Esophagus squamous epithelium (tissue), 5 donors: Measurements from ENCODE around the gene PYURF. TPM values are rescaled to one million over a fixed set of nuclear protein-coding genes. Genes with fewer than 3 reads are reported as not detected.
A peak's percentile ranks its signal among the peaks of the same experiment; 100 is the strongest.

Source experiments
- DNase-seq: peaks from one replicate; lab custom pipeline; 2025; lab: John Stamatoyannopoulos, UW
- H3K27ac ChIP-seq, 4 donors: fragments of 200-600 bp; sonication (generic); one replicate each; pipeline ENCODE4 v1.5.1; 2016 to 2019; ENCODE audit warnings: mild to moderate bottlenecking in 1 of 4
- H3K27me3 ChIP-seq, 4 donors: fragments of 200-600 bp; sonication (generic); 1 replicate in 3 of 4; 2 replicates in 1 of 4; pipeline versions ENCODE4 v1.5.1 to v1.6.0; 2017 to 2021; ENCODE audit warnings: antibody characterized with exemption in 1 of 4
- H3K36me3 ChIP-seq, 3 donors: fragments of 200-600 bp; sonication (generic); one replicate each; pipeline ENCODE4 v1.5.1; 2016 to 2019
- H3K4me1 ChIP-seq, 3 donors: fragments of 200-600 bp; sonication (generic); one replicate each; pipeline ENCODE4 v1.5.1; 2017 to 2019
- H3K4me3 ChIP-seq, 4 donors: fragments of 200-600 bp; sonication (generic); 1 replicate in 3 of 4; 2 replicates in 1 of 4; pipeline ENCODE4 v1.5.1; 2016 to 2019; ENCODE audit warnings: mild to moderate bottlenecking in 2 of 4, moderate library complexity in 1 of 4
- H3K9me3 ChIP-seq, 3 donors: fragments of 200-600 bp; sonication (generic); one replicate each; pipeline ENCODE4 v1.5.1; 2016 to 2019
- POLR2A ChIP-seq, 4 donors: fragments of 450-650 bp; IDR thresholded peaks; one replicate each; pipeline ENCODE4 v1.6.1; 2017; ENCODE audit warnings: antibody characterized with exemption in 4 of 4, mild to moderate bottlenecking in 4 of 4, moderate library complexity in 3 of 4
- WGBS, 2 donors: methylation state at CpG; one replicate each; pipeline ENCODE4 v1.1.5; 2018; 5-methylcytosine and 5-hydroxymethylcytosine counted together
- intact Hi-C: fragments of 100-400 bp; cut with DNase I; formaldehyde crosslinking; loops from one replicate; pipeline ENCODE4 v1.15.0; 2022
- total RNA-seq, 4 donors: library from RNA; depleted of rRNA; stranded (reverse); fragments of >200 nt; gene quantifications; one replicate each; pipeline ENCODE4 v1.1.0, GENCODE V29; 2016
- TF ChIP-seq, protein P1 (sequence below), 6 experiments: fragments of 450-650 bp in 4 of 6; fragments of 200-600 bp in 2 of 6; sonication (generic) in 2 of 6; IDR thresholded peaks; one replicate each; pipeline ENCODE4 v1.5.1; 2016 to 2019; ENCODE audit warnings: antibody characterized with exemption in 6 of 6, mild to moderate bottlenecking in 4 of 6, moderate library complexity in 4 of 6
- donor health status: DM: yes; HTN: yes; CAD: no.

PYURF gene
- total RNA-seq, 4 donors from 2014 or later: 59.0 to 86.8 (median 73.1) TPM

- H3K27me3 ChIP-seq: no peaks in the 10 kb centered on the region
- H3K4me1 ChIP-seq: peaks cover 0 to 13% (median 4%) of the 10 kb centered on the region in 3 donors
- H3K9me3 ChIP-seq: no peaks in the 10 kb centered on the region
- DNase-seq: no peak
- TF ChIP-seq, protein P1, sequence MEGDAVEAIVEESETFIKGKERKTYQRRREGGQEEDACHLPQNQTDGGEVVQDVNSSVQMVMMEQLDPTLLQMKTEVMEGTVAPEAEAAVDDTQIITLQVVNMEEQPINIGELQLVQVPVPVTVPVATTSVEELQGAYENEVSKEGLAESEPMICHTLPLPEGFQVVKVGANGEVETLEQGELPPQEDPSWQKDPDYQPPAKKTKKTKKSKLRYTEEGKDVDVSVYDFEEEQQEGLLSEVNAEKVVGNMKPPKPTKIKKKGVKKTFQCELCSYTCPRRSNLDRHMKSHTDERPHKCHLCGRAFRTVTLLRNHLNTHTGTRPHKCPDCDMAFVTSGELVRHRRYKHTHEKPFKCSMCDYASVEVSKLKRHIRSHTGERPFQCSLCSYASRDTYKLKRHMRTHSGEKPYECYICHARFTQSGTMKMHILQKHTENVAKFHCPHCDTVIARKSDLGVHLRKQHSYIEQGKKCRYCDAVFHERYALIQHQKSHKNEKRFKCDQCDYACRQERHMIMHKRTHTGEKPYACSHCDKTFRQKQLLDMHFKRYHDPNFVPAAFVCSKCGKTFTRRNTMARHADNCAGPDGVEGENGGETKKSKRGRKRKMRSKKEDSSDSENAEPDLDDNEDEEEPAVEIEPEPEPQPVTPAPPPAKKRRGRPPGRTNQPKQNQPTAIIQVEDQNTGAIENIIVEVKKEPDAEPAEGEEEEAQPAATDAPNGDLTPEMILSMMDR (IDR thresholded peaks at IDR 0.05): no peak
- no peak for TF ChIP-seq POLR2A (IDR thresholded peaks at IDR 0.05)
- intact Hi-C loops: loop anchor here (5.0 kb wide), 1 partner anchor 131 kb away; no protein-coding TSS in a partner anchor
- no peak overlapping the region for H3K4me3 ChIP-seq
- no peak overlapping the region for H3K27ac ChIP-seq
- 60 to 69% methylated on average over 3 of the region's 3 CpGs for WGBS, 2 donors
- no peaks in the 10 kb centered on the region for H3K36me3 ChIP-seq
These were observed 8.0 kb upstream of the PYURF start for GRCh38 chr4:88531549-88531948.

GRCh38 chr4:88528861-88529260, 5.3 kb upstream of the PYURF start:
- Histone ChIP-seq H3K27me3 (no peaks in the 10 kb centered on the region), H3K4me3 (no peak overlapping the region), H3K36me3 (no peaks in the 10 kb centered on the region), H3K27ac (no peak overlapping the region), H3K9me3 (no peaks in the 10 kb centered on the region), H3K4me1 (peaks cover 0 to 28% (median 4%) of the 10 kb centered on the region in 3 donors)
- TF ChIP-seq, protein P1 (IDR thresholded peaks at IDR 0.05): peak in 1 of 6 experiments; percentile 14
- TF ChIP-seq POLR2A (IDR thresholded peaks at IDR 0.05): no peak
- 76 to 86% methylated on average over 3 of the region's 3 CpGs for WGBS, 2 donors
- intact Hi-C loops: no loop called here
- DNase-seq: no peak

DNA sequence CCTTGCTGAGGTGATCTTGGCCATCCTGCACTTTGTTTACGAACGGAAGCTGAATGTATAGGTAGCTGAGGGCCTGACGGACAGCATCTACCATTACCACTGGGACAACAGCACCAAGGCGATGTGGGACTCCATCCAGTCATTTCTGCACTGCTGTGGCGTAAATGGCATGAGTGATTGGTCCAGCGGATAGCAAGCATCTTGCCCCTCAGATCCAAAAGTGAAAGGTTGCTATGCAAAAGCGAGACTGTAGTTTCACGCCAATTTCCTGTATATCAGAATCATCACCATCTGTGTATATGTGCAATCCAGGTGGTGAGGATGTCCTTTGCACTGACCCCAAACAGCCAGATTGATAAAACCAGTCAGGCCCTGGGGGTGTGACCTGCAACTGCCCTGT, 4.2 kb upstream of the PYURF start:
- DNase-seq: no peak
- Histone ChIP-seq H3K27me3 (no peaks in the 10 kb centered on the region), H3K4me3 (no peak overlapping the region), H3K4me1 (peaks cover 0 to 26% (median 4%) of the 10 kb centered on the region in 3 donors), H3K27ac (no peak overlapping the region), H3K9me3 (no peaks in the 10 kb centered on the region), H3K36me3 (no peaks in the 10 kb centered on the region)
- no peak for TF ChIP-seq POLR2A (IDR thresholded peaks at IDR 0.05)
- TF ChIP-seq, protein P1 (IDR thresholded peaks at IDR 0.05): no peak
- 80 to 88% methylated on average over 8 of the region's 8 CpGs for WGBS, 2 donors
- intact Hi-C loops: no loop called here

GRCh38 chr4:88526221-88526815, 2.7 kb upstream of the PYURF start:
- intact Hi-C loops: no loop called here
- no peak overlapping the region for H3K4me3 ChIP-seq
- H3K27me3 ChIP-seq: no peaks in the 10 kb centered on the region
- peaks cover 0 to 5% (median 0%) of the 10 kb centered on the region in 3 donors for H3K36me3 ChIP-seq
- H3K4me1 ChIP-seq: peaks cover 5 to 41% (median 11%) of the 10 kb centered on the region in 3 donors
- DNase-seq: no peak
- no peak overlapping the region for H3K27ac ChIP-seq
- WGBS, 2 donors: 19 to 33% methylated on average over 1 of the region's 1 CpG
- TF ChIP-seq, protein P1 (IDR thresholded peaks at IDR 0.05): peak in 4 of 6 experiments; percentile 14 to 33 (median 26)
- no peak for TF ChIP-seq POLR2A (IDR thresholded peaks at IDR 0.05)
- no peaks in the 10 kb centered on the region for H3K9me3 ChIP-seq

DNA sequence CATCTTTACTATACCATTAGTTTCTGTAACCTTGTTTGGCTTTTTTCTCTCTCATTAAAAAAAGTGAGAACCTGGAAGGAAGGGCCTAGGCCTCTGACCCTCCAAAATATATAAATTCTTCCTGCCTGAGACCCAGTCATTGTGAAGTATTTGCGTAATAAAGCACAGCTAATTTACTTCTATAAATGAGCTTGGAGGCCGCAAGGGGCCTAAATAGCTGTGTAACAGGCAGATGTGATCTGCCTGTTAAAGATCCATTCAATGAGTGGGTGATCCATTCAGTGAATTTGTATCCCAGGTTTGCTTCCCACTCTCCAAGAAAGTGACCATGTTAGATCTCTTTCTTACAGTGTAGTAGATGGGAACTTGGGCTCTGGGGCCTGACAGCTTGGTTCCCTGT, 595 bp upstream of the PYURF start:
- TF ChIP-seq, protein P1 (IDR thresholded peaks at IDR 0.05): no peak
- TF ChIP-seq POLR2A (IDR thresholded peaks at IDR 0.05): no peak

More for the DNA sequence above, 595 bp upstream of the PYURF start:
- peaks cover 5 to 42% (median 11%) of the 10 kb centered on the region in 3 donors for H3K4me1 ChIP-seq
- H3K4me3 ChIP-seq: peak overlapping the region; percentile 71 to 97 (median 83)
- no peaks in the 10 kb centered on the region for H3K9me3 ChIP-seq
- H3K27ac ChIP-seq: peak overlapping the region; percentile 86 to 94 (median 92)
- DNase-seq: no peak
- H3K27me3 ChIP-seq: no peaks in the 10 kb centered on the region
- peaks cover 0 to 22% (median 0%) of the 10 kb centered on the region in 3 donors for H3K36me3 ChIP-seq
- 51% methylated on average over 2 of the region's 2 CpGs; no CpG with 5 or more reads in 1 of the 2 donors for WGBS, 2 donors
- intact Hi-C loops: no loop called here
